DOHH2 (cell line): ENCODE data around the gene GSC.

ENCODE experiments used
- H3F3A ChIP-seq: fragments of 200-600 bp; sonication (generic), shearing (Covaris generic); 2 replicates; pipeline ENCODE4 v1.6.0; 2016; ENCODE audit warnings: antibody characterized with exemption, mild to moderate bottlenecking; ENCODE audit not compliant: control insufficient read depth, insufficient read depth
- H3K27ac ChIP-seq: fragments of 200-600 bp; sonication (generic); 2 replicates; pipeline ENCODE4 v1.5.1; 2014; ENCODE audit warnings: low read depth, mild to moderate bottlenecking, low read length, moderate library complexity
- H3K27me3 ChIP-seq: fragments of 200-600 bp; sonication (generic); 2 replicates; pipeline ENCODE4 v1.6.1; 2014; ENCODE audit warnings: mild to moderate bottlenecking, low read length, mixed read lengths; ENCODE audit not compliant: control insufficient read depth
- H3K36me3 ChIP-seq: fragments of 200-600 bp; sonication (generic); 2 replicates; pipeline ENCODE4 v1.6.1; 2014; ENCODE audit warnings: mild to moderate bottlenecking, low read length, moderate library complexity, mixed read lengths; ENCODE audit not compliant: control insufficient read depth
- H3K4me1 ChIP-seq: fragments of 200-600 bp; sonication (generic); 2 replicates; pipeline ENCODE4 v1.6.1; 2014; ENCODE audit warnings: mild to moderate bottlenecking, low read length, mixed read lengths; ENCODE audit not compliant: control insufficient read depth
- H3K4me2 ChIP-seq: fragments of 200-600 bp; sonication (generic); 2 replicates; pipeline ENCODE4 v1.6.0; 2014; ENCODE audit warnings: mild to moderate bottlenecking, low read length, moderate library complexity
- H3K4me3 ChIP-seq: fragments of 200-600 bp; sonication (generic); 2 replicates; pipeline ENCODE4 v1.5.1; 2014; ENCODE audit warnings: mild to moderate bottlenecking, low read length, mixed read lengths
- H3K79me2 ChIP-seq: fragments of 200-600 bp; sonication (generic); 2 replicates; pipeline ENCODE4 v1.6.1; 2014; ENCODE audit warnings: mild to moderate bottlenecking, low read length, mixed read lengths; ENCODE audit not compliant: control insufficient read depth
- H3K9me2 ChIP-seq: fragments of 200-600 bp; sonication (generic); replicated peaks from 2 replicates; pipeline ENCODE4 v1.6.1; 2014; ENCODE audit warnings: mild to moderate bottlenecking, low read length, mixed read lengths; ENCODE audit not compliant: control insufficient read depth
- H3K9me3 ChIP-seq: fragments of 200-600 bp; sonication (generic); 2 replicates; pipeline ENCODE4 v1.6.1; 2014; ENCODE audit warnings: antibody characterized with exemption, low read length, mixed read lengths; ENCODE audit not compliant: control insufficient read depth, insufficient read depth
- H4K20me1 ChIP-seq: fragments of 200-600 bp; sonication (generic); 2 replicates; pipeline ENCODE4 v1.6.0; 2014; ENCODE audit warnings: low read depth, mild to moderate bottlenecking, antibody characterized with exemption, low read length, moderate library complexity; ENCODE audit not compliant: control insufficient read depth, insufficient read depth
- CTCF ChIP-seq: fragments of 200-600 bp; sonication (generic); IDR thresholded peaks from one replicate; pipeline ENCODE4 v1.5.1; 2014; ENCODE audit warnings: antibody characterized with exemption, mild to moderate bottlenecking, low read depth, low read length; ENCODE audit not compliant: poor library complexity, severe bottlenecking
- EZH2phosphoT487 ChIP-seq: fragments of 200-600 bp; sonication (generic); IDR thresholded peaks from 2 replicates; pipeline ENCODE4 v1.6.1; 2017; ENCODE audit warnings: borderline replicate concordance, mild to moderate bottlenecking, antibody characterized with exemption, low read length, moderate library complexity, mixed read lengths

The GSC gene

GRCh38 chr14:94751321-94751720 is 18.6 kb downstream of the GSC start:
- H3K4me1 ChIP-seq = no peaks in the 10 kb centered on the region
- H3K79me2 ChIP-seq = no peaks in the 10 kb centered on the region
- H3F3A ChIP-seq = no peaks in the 10 kb centered on the region
- H3K27ac ChIP-seq = no peak overlapping the region
- no peak overlapping the region for H3K4me3 ChIP-seq
- no peaks in the 10 kb centered on the region for H3K9me2 ChIP-seq
- TF ChIP-seq CTCF = no peak
- no peak for TF ChIP-seq EZH2phosphoT487
- H3K4me2 ChIP-seq = no peak overlapping the region
- H3K9me3 ChIP-seq = no peaks in the 10 kb centered on the region
- no peaks in the 10 kb centered on the region for H4K20me1 ChIP-seq
- no peaks in the 10 kb centered on the region for H3K36me3 ChIP-seq
- no peaks in the 10 kb centered on the region for H3K27me3 ChIP-seq

GRCh38 chr14:94750371-94750770 is 19.5 kb downstream of the GSC start:
- no peak overlapping the region for H3K27ac ChIP-seq
- H3F3A ChIP-seq = no peaks in the 10 kb centered on the region
- no peak overlapping the region for H3K4me2 ChIP-seq
- no peaks in the 10 kb centered on the region for H3K79me2 ChIP-seq
- H3K36me3 ChIP-seq = no peaks in the 10 kb centered on the region
- H3K9me2 ChIP-seq = no peaks in the 10 kb centered on the region
- H3K4me3 ChIP-seq = no peak overlapping the region
- TF ChIP-seq CTCF (no peak), EZH2phosphoT487 (no peak)
- no peaks in the 10 kb centered on the region for H3K9me3 ChIP-seq
- no peaks in the 10 kb centered on the region for H4K20me1 ChIP-seq
- no peaks in the 10 kb centered on the region for H3K27me3 ChIP-seq
- no peaks in the 10 kb centered on the region for H3K4me1 ChIP-seq

GRCh38 chr14:94748667-94749347 is 21.1 kb downstream of the GSC start:
- H3K9me3 ChIP-seq = no peaks in the 10 kb centered on the region
- no peaks in the 10 kb centered on the region for H3F3A ChIP-seq
- H3K36me3 ChIP-seq = no peaks in the 10 kb centered on the region
- TF ChIP-seq CTCF (peak; percentile 74), EZH2phosphoT487 (no peak)
- H3K9me2 ChIP-seq = no peaks in the 10 kb centered on the region
- no peaks in the 10 kb centered on the region for H4K20me1 ChIP-seq
- no peaks in the 10 kb centered on the region for H3K79me2 ChIP-seq
- no peaks in the 10 kb centered on the region for H3K4me1 ChIP-seq
- H3K27ac ChIP-seq = no peak overlapping the region
- no peaks in the 10 kb centered on the region for H3K27me3 ChIP-seq
- H3K4me2 ChIP-seq = no peak overlapping the region
- no peak overlapping the region for H3K4me3 ChIP-seq
